Thyroid gland (tissue), 4 donors: Measurements from ENCODE around the gene SORL1. TPM values are rescaled to one million over a fixed set of nuclear protein-coding genes. Genes with fewer than 3 reads are reported as not detected.

Experiments used
- DNase-seq, 2 donors: peaks; one replicate each; pipeline ENCODE4 v3.0.0-alpha.2; 2019
- H3K27ac ChIP-seq, 3 donors: fragments of 200-600 bp; sonication (generic); 1 replicate in 2 of 3; 2 replicates in 1 of 3; pipeline ENCODE4 v1.5.1; 2016 to 2019; ENCODE audit warnings: mild to moderate bottlenecking in 1 of 3, moderate library complexity in 1 of 3
- H3K27me3 ChIP-seq: fragments of 200-600 bp; sonication (generic); one replicate; pipeline ENCODE4 v1.5.1; 2019
- H3K36me3 ChIP-seq, 2 donors: fragments of 200-600 bp; sonication (generic); one replicate each; pipeline ENCODE4 v1.5.1; 2016 to 2019
- H3K4me1 ChIP-seq, 2 donors: fragments of 200-600 bp; sonication (generic); one replicate each; pipeline ENCODE4 v1.5.1; 2017 to 2019
- H3K4me3 ChIP-seq, 3 donors: fragments of 200-600 bp; sonication (generic); replicated peaks in 1 of 3; 1 replicate in 2 of 3; 2 replicates in 1 of 3; pipeline ENCODE4 v1.5.1; 2016; ENCODE audit warnings: mild to moderate bottlenecking in 1 of 3
- H3K9me3 ChIP-seq: fragments of 200-600 bp; sonication (generic); one replicate; pipeline ENCODE4 v1.5.1; 2017
- POLR2A ChIP-seq, 2 donors: fragments of 450-650 bp; IDR thresholded peaks; one replicate each; pipeline ENCODE4 v1.6.1; 2017; ENCODE audit warnings: antibody characterized with exemption in 2 of 2, mild to moderate bottlenecking in 2 of 2, moderate library complexity in 1 of 2
- WGBS, 2 donors: methylation state at CpG; one replicate each; pipeline ENCODE4 v1.1.5; 2017; 5-methylcytosine and 5-hydroxymethylcytosine counted together
- intact Hi-C: fragments of 100-400 bp; cut with DNase I; formaldehyde crosslinking; loops from one replicate; pipeline ENCODE4 v1.15.1; 2023
- total RNA-seq, 4 donors: library from RNA; depleted of rRNA; stranded (reverse); fragments of >200 nt; gene quantifications; one replicate each; pipeline ENCODE4 v1.2.3, GENCODE V29; 2016
- TF ChIP-seq, protein P1 (sequence below), 6 experiments: fragments of 200-600 bp in 3 of 6; fragments of 450-650 bp in 3 of 6; sonication (generic) in 3 of 6; IDR thresholded peaks; one replicate each; pipeline ENCODE4 v1.5.1; 2016 to 2019; ENCODE audit warnings: antibody characterized with exemption in 6 of 6, mild to moderate bottlenecking in 2 of 6, inconsistent platforms in 1 of 6, moderate library complexity in 1 of 6

SORL1 gene
- total RNA-seq, 4 donors from 2014 or later = 19.6 to 73.8 (median 53.6) TPM

DNA sequence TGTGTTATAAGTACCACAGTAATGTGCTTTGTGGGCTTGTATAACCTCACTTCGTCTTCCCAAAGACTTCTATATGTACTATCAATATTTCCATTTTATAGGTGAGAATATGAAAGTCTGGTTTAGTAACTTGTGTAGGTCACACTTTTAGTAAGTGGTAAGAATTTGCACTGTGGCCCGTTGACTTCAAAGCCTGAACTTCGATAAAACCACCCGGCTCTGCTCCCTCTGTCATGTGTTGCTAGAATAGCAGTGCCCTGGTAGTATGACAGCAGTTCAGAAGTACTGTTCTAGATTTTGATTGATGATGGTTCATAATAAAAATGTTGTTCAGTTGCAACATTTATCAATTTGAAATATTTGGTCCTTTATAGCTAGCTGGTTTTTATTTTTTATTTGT is 110.9 kb downstream of the SORL1 start:
- no peak overlapping the region for H3K4me3 ChIP-seq
- 94% methylated on average over 4 of the region's 4 CpGs for WGBS, 2 donors
- peaks cover 13 to 16% of the 10 kb centered on the region in 2 donors for H3K4me1 ChIP-seq
- H3K36me3 ChIP-seq = no peaks in the 10 kb centered on the region
- no peaks in the 10 kb centered on the region for H3K27me3 ChIP-seq
- H3K9me3 ChIP-seq = no peaks in the 10 kb centered on the region
- no peak for TF ChIP-seq POLR2A (IDR thresholded peaks at IDR 0.05)
- TF ChIP-seq, protein P1, sequence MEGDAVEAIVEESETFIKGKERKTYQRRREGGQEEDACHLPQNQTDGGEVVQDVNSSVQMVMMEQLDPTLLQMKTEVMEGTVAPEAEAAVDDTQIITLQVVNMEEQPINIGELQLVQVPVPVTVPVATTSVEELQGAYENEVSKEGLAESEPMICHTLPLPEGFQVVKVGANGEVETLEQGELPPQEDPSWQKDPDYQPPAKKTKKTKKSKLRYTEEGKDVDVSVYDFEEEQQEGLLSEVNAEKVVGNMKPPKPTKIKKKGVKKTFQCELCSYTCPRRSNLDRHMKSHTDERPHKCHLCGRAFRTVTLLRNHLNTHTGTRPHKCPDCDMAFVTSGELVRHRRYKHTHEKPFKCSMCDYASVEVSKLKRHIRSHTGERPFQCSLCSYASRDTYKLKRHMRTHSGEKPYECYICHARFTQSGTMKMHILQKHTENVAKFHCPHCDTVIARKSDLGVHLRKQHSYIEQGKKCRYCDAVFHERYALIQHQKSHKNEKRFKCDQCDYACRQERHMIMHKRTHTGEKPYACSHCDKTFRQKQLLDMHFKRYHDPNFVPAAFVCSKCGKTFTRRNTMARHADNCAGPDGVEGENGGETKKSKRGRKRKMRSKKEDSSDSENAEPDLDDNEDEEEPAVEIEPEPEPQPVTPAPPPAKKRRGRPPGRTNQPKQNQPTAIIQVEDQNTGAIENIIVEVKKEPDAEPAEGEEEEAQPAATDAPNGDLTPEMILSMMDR (IDR thresholded peaks at IDR 0.05) = no peak
- DNase-seq = no peak
- intact Hi-C loops = no loop called here
- peak overlapping the region in 1 of 3 donors; percentile 15 for H3K27ac ChIP-seq

DNA sequence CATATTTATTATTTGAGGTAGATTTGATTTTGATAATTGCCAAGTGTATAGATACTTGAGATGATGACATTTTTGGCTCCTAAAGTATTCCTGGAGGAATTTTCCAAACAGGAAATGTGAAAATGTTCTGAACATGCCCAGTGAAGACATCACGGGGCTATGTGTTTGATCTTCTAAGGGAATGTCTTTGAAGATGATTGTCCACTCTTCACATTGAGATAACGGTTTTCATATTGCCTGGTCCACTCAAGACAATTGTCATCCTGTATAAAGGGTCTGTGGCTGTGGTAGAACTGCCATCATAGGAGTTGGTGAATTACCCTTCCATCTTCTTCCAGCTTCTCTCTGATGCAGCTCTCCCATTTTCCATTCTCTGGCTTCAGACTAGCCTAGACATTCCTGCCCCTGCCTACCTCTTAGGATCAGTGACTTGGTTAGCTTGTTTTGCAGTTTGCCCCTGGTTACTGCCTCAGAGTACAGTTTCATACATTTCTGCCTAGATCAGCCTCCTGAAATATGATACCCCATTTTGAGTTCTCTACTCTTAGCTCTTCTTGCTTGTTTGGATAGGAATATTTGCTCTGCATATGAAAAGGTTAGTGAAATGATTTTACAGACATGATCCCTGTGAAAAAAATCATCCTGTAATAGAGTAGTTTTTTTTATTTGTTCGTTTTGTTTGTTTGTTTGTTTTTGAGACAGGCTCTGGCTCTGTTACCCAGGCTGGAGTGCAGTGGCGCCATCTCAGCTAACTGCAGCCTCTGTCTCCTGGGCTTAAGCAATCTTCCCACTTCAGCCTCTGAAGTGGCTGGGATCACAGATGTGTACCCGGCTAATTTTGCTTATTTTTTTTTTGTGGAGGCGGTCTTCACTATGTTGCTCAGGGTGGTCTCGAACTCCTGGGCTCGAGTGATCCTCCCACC is 112.0 kb downstream of the SORL1 start:
- peaks cover 13 to 16% of the 10 kb centered on the region in 2 donors for H3K4me1 ChIP-seq
- DNase-seq = peak; percentile 28 to 32
- intact Hi-C loops = no loop called here
- no peaks in the 10 kb centered on the region for H3K36me3 ChIP-seq
- H3K27me3 ChIP-seq = no peaks in the 10 kb centered on the region
- H3K27ac ChIP-seq = peak overlapping the region in 1 of 3 donors; percentile 34
- TF ChIP-seq POLR2A (IDR thresholded peaks at IDR 0.05) = no peak
- TF ChIP-seq, protein P1 (IDR thresholded peaks at IDR 0.05) = no peak
- H3K9me3 ChIP-seq = no peaks in the 10 kb centered on the region
- 78 to 79% methylated on average over 8 of the region's 8 CpGs for WGBS, 2 donors
- no peak overlapping the region for H3K4me3 ChIP-seq

DNA sequence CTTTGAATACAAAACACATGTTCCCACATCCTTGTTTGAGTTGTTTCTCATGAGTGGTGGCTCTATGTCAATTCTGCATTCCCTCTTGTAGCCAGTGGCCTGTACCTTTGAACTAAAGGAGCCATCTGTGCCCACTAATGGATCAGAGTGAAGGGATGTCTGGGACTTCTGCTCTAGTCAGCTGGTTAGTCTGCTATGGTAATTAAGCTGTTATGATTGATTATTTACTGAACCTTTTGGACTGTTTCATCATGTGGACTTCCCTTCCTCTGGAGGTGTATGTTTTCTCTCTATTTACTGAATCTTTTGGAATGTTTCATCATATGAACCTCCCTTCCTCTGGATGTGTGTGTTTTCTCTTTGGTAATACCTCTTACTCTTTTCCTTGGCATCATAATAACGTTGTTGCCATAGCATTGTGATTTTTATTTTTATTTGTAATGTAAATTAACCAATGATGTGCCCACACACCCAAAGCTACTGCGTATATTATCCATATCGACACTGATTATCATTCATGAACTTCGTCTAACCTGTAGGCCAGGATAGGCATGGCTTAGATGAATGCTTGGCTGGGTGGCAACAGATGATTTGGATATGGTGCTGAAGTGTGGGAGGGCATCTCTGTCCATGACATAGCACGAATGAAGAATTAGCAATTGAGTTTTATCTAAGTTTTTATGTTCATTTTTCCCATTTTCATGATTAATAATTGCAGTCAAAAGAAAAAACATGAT is 113.0 kb downstream of the SORL1 start:
- Histone ChIP-seq H3K27me3 (no peaks in the 10 kb centered on the region), H3K27ac (peak overlapping the region in 1 of 3 donors; percentile 30), H3K9me3 (no peaks in the 10 kb centered on the region), H3K4me1 (peaks cover 13 to 16% of the 10 kb centered on the region in 2 donors), H3K36me3 (no peaks in the 10 kb centered on the region), H3K4me3 (no peak overlapping the region)
- TF ChIP-seq, protein P1 (IDR thresholded peaks at IDR 0.05) = no peak
- TF ChIP-seq POLR2A (IDR thresholded peaks at IDR 0.05) = no peak
- 93 to 94% methylated on average over 5 of the region's 5 CpGs for WGBS, 2 donors
- DNase-seq = no peak
- intact Hi-C loops = no loop called here

DNA sequence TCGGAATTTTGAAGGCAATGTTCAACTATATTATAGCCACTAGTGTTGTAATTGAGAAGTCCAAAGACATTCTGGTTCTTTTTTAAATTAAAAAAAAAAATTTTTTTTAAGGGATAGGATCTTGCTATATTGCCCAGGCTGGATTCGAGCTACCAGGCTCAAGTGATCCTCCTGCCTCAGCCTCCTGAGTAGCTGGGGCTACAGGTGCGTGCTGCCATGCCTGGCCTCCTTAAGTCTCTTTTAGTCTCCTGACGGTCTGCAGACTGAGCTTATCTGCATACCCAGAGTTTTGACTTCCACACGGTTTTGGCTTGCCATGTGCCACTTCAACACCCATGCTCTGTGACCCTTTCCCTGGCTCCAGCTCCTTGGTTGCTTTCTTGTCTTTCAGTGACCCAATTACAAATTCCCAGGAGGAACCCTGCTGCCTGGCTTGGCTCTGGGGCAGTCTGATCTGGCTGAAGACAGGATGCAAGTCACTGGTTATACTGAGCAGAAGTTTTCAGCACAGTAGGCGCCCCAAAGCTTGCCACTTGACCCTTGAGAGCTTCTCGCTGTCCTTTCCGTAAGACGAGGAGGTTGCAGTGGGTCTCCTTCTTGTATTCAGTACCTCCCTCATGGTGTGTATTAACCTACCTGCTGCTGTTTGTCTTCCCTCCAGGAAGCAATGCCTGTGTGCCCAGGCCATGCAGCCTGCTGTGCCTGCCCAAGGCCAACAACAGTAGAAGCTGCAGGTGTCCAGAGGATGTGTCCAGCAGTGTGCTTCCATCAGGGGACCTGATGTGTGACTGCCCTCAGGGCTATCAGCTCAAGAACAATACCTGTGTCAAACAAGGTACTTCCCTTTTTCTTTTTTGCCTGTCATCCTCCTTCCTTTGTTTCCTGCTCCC is 114.4 kb downstream of the SORL1 start:
- H3K4me3 ChIP-seq = no peak overlapping the region
- H3K4me1 ChIP-seq = peaks cover 20 to 26% of the 10 kb centered on the region in 2 donors
- intact Hi-C loops = no loop called here
- no peaks in the 10 kb centered on the region for H3K36me3 ChIP-seq
- 41 to 52% methylated on average over 9 of the region's 9 CpGs for WGBS, 2 donors
- peak; percentile 82 to 86 for DNase-seq
- no peaks in the 10 kb centered on the region for H3K9me3 ChIP-seq
- H3K27ac ChIP-seq = peak overlapping the region; percentile 15 to 59 (median 35)
- H3K27me3 ChIP-seq = no peaks in the 10 kb centered on the region
- TF ChIP-seq, protein P1 (IDR thresholded peaks at IDR 0.05) = no peak
- TF ChIP-seq POLR2A (IDR thresholded peaks at IDR 0.05) = no peak
